ENCODE measurements around the gene PRICKLE1.

DNA sequence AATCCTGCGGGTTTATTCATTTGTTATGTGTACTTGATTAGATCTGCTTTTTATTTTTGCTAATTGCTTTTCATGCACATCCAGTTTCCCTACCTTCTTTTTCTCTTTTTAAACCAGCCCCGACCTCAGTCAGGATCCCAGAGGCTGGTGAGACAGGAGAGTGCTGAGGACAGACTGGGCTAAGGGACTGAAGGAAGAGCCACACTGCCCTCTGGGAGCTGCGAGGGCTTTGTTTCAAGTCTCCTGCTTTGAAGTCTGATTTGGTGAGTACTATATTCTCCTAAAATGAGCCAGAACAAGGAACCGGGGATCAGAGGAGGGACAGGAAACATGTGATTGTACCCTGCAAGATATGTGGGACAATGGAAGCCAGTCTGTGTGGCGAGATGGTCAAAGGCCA is 23.9 kb downstream of the PRICKLE1 start:
- TF ChIP-seq CTCF (IDR thresholded peaks at IDR 0.05; ENCODE audit: borderline replicate concordance, extremely low read depth, low read length, poor library complexity, severe bottlenecking), result no peak
- no peak for TF ChIP-seq EZH2 (IDR thresholded peaks at IDR 0.05; ENCODE audit: borderline replicate concordance, low read depth, low read length, severe bottlenecking)
